GM12892 (cell line): Measurements from ENCODE around the gene SMCO2.

ENCODE experiments used
- POLR2AphosphoS5 ChIP-seq: IDR thresholded peaks from 2 replicates; pipeline ENCODE4 v1.6.1; 2011; ENCODE audit warnings: low read depth, low read length, control low read depth
- TAF1 ChIP-seq: IDR thresholded peaks from 2 replicates; pipeline ENCODE4 v1.6.1; 2011; ENCODE audit warnings: low read depth, mild to moderate bottlenecking, control low read depth, low read length, borderline replicate concordance

GRCh38 chr12:27400856-27401354, 45.6 kb upstream of the SMCO2 start:
- TF ChIP-seq POLR2AphosphoS5 (no peak), TAF1 (no peak)
